GM18909 (cell line): ENCODE measurements around the gene FAM83D.
"Not testable (repeated sequence)": the region's sequence is repeated elsewhere in the genome, so short reads cannot be mapped to it uniquely, and the experiment has no call there.

Experiments
- ATAC-seq: cut with Tn5 transposase; IDR thresholded peaks from one replicate; pipeline ENCODE4 v1.9.1; 2021; ENCODE audit warnings: mild to moderate bottlenecking; ENCODE audit not compliant: unreplicated experiment, poor library complexity

The FAM83D gene

DNA sequence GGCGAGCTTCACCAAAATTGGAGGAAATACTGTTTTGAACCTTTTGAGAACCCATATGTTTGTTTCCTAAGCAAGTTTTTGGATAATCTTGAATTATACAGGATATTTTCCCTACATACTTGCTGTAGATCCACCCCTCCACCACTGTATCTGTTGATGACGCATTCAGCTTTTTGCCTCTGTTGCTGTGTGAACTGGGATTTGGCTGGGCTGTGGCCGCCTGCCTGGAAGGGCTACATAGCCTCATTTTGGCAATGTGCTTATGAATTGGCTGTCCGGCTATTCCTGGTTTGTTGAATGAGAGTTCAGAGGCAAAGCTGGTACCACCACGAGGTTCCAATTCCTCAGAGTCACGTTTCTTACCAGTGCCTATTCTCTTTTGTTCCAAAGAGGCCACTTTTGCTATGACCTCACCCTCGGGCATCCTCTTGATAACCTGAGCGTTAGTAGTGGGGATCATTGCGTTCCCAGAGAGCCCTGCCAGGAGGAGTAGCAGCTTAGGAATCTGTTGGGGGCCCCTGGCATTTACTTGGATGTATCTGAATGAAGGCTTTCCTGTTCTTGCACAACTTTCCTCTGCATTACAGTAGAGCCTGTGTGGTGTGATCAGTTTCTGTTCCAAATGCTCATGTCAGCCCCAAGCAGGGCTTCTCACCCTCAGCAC, 6.4 kb downstream of the FAM83D start:
- no peak for ATAC-seq

DNA sequence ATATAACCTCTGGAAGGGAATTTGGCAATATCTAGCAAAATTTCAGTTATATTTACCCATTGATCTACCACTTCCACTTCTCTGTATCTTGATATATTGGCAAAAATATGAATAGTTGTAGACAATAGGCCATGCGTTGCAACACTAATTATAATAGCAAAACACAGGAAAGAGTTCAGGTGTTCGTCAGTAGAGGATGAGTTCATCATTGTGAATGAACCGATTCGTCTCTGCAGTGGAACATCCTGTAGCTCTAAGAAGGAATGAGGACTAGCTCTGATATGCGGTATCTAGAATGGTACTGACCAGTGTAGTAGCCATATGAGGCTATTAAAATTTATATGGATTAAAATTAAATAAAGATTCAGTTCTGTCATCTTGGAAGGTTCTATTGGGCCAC, 8.3 kb downstream of the FAM83D start:
- ATAC-seq: no peak

DNA sequence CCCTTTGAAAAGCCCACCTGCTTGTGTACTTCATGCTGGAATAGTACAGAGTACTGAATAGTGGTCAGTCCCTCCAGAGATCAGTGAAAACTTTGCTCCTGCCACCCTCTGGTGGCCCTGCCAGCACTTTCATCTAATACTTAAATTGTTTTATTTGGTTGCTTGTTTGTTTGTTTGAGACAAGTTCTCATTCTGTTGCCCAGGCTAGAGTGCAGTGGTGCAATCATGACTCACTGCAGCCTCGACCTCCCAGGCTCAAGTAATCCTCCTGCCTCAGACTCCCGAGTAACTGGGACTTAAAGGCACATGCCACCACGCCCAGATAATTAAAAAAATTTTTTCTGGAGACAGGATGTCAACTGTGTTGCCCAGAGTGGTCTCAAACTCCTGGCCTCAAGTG, 9.1 kb downstream of the FAM83D start:
- ATAC-seq: no peak

DNA sequence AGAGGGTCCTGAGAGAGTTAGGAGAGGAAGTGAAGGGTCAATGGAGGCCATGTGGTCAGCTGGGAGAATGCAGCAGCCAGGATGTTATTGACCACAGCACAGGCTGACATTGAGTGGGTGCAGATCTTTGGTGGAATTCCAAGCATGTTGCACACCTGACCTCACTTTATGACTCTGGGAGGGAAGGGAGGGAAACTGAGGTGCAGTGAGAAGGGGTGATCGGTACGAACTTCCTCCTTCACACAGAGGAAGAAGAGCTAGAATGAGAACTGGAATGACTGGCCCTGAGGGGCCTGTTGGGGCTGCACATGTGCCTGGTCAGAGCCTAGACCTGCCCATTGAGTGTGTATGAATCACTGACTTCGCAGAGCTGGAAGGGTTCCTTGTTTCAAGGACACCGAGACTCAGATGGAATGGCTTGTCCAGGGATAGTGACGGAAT, 9.8 kb downstream of the FAM83D start:
- ATAC-seq: no peak

DNA sequence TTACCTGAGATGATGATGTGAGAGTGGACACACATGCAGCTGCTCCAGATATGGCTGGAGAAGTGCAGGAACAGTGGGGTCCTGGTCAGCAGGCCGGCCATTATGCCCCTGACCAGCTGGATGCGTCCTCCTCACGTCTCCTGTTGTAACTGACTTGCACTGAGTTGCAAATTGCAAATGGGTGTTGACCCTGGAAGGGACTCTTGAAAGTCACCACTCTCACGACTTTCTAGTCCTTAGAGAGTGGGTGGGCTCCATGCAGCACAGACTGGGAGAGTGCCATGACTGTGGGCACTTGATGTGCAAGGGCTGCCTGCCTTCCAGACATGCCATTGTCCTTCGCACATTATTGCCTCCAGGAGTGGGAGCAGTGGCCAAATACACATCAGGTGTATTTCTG, 10.8 kb downstream of the FAM83D start:
- ATAC-seq: no peak

DNA sequence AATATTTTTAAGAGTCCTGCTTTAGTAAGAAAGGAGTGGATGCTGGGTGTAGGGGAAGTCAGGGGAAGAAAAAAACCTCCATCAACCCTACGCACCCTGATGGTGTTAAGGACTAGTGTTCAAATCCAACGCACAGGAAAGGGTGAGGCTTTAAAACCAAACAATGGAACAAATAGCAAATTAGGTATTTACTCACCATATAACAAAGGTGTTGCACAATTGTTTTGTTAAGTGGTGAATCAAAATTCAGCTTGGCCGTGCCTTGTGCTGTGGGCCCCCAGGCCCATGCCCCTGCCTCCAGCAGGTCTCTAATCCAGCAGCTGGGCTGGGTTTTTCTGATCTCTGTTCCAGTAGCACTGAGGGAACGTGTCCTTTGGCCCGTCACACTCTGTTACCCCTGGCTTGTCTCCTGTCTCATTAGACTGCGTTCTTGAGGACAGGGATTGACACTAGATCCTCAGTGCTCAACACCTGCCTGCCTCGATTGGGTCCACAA, 11.8 kb downstream of the FAM83D start:
- no peak for ATAC-seq

DNA sequence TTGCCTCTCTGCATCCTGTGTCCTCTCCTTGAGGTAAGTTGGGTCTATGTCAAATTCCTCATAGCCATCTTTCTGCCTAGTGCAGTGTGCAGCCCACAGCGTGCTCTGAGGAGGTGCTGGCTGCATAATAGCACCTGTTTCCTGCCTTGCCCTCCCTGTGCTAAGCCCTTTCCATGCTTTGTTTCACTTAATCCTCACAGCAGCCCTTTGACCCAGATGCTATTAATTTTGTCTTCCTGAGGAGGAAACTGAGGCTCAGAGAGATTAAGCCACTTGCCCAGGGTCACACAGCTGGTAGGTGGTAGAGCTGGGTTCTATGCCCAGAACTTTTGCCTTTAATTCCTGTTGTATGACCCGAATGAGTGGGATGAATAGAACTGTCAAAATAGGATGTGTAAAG, 13.5 kb downstream of the FAM83D start:
- ATAC-seq: no peak

DNA sequence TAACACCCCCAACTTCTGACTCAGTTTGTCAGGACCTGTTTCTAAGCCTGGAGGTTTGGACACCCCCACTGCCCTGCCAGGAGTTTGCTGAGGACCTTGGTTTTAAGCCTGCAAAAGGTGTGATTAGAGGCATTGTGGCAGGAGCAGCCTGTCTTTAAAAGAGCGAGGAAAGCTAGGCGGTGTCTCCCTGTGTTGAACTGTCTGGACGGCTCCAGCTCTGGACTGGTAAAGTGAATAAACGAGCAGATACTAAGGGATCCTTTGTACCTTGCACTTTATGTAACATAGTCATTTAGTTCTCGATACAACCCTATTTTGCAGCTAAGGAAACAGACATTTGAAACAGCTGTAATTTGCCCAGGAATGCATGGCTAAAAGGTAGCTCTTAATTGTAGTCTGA, 14.4 kb downstream of the FAM83D start:
- ATAC-seq: no peak

DNA sequence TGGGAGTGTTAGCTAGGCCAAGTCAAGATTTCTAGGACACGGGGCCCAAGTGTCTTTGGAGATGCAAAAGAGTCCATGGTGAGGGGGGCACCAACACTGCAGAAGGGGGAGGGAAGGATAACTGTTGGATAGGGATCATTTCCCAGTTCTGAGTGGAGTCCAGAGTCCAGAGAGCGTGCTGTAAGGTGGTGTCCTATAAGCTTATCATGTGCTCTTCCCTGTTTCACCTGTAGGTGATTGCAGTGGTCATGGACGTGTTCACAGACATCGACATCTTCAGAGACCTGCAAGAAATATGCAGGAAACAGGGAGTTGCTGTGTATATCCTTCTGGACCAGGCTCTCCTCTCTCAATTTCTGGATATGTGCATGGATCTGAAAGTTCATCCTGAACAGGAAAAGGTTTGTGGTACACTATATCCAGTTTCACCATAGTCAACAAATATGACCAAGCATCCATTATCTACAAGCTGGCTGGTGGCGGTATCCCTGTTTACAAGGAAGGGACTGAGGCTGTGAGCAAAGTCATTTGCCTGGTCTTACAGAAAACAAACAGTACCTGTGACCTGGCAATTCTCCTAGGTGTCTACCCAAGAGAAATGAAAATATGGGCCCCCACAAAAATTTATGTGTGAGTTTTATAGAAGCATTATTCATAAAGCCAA, 15.6 kb downstream of the FAM83D start:
- ATAC-seq: no peak

DNA sequence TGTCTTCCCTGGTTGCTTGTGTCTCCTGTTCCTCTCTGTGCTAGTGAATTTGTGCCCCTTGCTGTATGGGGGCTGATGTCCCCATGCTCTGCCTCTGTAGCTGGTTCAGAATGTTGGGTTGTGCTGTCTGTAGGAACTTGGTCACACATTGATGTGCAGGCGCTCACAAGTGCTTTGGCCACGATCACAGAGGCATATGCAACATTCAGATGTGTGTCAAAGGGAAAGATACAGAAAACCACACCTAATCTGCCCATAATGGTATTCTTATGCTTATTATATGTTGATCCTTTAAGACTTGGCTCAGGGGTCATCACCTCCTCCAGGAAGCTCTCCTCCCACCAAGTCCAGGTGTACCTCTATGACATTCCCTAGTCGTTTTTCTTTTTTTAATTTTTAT, 18.8 kb downstream of the FAM83D start:
- no peak for ATAC-seq

DNA sequence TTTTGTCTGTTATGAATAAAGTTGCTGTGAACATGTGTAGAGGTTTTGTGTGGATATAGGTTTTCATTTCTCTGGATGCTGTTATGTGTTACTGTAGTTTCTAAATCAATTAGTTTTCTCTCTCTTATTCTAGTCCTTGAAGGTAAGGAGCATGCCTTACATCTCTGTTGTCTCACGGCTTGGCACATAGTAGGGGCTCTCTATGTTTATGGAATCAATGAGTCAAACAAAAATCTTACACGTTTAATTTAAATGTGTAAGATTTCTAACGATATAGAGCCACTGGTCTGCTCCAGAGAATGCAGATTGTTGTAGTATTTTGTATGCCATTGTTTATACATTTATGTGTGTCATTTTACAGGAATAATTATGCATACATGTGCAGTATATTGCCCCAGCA, 20.6 kb downstream of the FAM83D start:
- ATAC-seq: no peak

DNA sequence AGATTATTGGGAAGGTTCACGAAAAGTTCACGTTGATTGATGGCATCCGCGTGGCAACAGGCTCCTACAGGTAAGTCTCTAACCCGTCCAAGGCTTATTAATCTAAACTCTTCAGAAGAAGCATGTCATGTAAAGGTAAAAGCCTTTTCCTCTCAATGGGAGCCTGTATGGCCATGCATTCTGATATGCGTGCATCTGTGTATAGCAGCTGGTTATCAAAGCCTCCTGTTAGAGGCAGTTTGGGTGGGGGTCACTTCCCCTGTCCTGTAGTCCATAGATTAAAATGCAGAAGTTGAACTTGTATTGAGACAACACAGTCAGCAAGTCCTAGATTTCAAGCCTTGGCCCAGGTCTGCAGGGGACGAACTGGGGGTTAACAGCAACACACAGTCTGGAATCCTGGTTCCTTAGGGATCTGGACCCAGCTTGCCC, 21.7 kb downstream of the FAM83D start:
- no peak for ATAC-seq

DNA sequence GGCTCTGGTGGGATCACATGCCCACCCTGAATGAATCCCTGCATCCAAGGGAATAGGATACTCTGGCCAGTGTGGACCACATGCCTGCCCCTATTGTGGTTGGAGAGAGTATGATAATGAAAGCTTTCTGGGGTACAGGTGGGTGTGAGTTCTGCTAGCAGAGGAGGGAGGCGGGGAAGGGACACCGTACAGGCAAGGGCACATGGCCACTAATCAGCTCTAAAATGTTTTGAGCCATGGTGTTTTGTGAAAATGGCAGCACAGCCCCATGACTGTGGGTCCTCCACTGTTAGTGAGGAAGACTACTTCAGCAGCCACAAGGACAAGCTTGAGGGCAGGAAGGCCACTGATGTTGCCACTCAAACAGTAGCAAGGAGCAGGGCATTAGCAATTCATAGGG, 24.0 kb downstream of the FAM83D start:
- no peak for ATAC-seq

DNA sequence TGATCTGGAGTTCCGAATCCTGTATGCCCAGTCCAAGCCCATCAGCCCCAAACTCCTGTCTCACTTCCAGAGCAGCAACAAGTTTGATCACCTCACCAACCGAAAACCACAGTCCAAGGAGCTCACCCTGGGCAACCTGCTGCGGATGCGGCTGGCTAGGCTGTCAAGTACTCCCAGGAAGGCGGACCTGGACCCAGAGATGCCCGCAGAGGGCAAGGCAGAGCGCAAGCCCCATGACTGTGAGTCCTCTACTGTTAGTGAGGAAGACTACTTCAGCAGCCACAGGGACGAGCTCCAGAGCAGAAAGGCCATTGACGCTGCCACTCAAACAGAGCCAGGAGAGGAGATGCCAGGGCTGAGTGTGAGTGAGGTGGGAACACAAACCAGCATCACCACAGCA, 25.4 kb downstream of the FAM83D start:
- ATAC-seq: no peak

DNA sequence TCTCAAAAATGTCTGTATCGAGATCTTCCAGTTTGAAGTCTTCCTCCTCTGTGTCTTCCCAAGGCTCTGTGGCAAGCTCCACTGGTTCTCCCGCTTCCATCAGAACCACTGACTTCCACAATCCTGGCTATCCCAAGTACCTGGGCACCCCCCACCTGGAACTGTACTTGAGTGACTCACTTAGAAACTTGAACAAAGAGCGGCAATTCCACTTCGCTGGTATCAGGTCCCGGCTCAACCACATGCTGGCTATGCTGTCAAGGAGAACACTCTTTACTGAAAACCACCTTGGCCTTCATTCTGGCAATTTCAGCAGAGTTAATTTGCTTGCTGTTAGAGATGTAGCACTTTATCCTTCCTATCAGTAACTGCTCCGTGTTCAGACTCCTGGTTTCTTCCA, 25.9 kb downstream of the FAM83D start:
- no peak for ATAC-seq

DNA sequence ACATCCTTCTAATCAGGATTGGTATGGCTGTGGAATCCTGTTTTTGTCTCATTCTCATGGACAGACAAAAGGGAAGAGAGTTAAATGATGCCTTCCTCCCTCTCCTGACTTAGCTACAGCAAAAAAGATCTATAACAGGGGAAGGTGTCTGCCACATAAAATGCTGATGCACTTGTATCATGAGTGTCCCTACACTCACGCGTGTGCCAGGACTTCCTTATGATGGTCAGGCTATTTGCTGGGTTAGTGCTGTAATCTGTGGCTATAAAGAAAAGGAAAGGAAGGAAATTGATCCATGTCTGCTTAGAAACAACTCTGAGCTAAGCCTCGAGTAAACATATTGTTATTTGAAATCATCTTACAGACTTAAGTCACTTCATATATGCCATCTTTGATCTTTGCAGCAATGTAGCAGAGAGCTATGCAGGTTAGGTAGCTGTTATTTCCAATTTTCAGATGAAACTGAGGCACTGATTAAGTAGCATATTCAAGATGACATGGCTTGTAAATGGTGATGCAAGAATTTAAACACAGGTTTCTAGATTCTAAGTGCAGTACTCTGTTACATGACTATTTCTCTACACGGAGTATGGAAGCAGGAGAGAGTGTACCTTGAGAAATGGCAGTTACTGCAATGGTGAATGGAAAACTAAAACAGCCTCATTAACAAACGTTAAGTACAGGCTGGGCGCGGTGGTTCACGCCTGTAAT, 27.6 kb downstream of the FAM83D start:
- no peak for ATAC-seq

DNA sequence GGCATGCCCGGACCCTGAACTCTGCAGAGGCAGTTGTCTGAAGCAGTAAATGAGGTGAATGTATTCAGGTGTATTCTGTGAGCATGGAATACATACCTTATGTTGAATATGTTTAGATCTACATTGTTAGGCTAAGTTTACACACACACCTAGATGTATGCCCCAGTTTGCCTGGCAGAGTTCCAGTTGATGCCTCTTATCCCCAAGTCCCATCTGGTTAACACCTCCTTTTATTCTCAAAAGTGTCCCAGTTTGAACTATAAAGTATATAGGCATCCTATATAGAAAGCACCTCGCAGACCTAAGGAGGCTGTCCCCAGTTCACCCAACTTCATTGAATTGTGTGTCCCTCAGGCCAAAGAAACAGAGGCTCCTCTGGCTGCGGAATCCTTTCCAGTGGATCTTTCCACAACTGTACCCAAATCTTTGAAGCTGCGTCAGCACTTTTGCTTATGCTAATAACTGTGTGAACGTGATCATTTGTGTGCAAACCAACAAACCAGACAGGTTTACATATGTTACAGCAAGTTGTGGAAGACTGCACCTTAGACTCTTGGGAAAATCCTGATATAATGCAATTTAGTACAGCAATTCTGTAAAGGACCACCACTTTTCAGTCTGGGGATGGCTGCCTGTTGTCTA, 31.1 kb downstream of the FAM83D start:
- no peak for ATAC-seq

DNA sequence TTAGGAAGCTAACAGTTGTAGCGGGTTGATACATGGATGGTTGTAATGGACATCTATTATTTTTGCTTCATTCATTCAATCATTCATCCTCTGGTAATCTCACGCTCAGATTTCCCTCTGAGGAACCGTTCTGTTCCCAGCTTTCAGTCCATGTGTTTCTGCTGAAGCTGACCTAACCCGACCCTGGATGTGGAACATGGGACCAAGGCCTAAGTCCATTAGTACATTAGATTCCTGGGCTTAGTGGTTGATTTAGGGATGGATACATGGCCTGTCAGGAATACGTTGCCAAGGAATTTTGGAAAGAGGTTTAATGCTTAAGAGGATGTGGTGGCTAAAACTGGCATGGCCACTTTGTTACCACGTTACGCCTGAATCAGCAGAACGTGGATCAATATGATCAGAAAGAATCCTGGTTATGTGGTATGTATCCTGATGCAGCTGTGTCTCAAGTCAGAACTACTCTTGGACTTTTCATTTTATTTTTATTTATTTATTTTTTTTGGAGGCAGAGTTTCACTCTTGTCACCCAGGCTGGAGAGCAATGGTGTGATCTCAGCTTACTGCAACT, 31.8 kb downstream of the FAM83D start:
- ATAC-seq: no peak

DNA sequence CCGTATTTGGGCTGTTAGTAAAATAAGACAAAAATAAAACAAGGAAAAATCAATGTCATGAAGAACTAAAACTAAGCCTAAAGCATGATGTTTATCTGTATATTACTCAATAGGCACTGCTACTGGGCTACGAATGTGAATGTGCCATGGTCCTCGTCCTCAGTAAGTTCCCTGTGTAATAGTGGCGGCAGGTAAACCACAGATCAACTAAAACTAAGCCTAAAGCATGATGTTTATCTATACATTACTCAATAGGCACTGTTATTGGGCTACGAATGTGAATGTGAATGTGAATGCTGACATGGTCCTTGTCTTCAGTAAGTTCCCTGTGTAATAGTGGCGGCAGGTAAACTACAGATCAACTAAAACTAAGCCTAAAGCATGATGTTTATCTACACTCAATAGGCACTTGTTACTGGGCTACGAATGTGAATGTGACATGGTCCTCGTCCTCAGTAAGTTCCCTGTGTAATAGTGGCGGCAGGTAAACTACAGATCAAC, 34.0 kb downstream of the FAM83D start:
- not testable (repeated sequence) for ATAC-seq

DNA sequence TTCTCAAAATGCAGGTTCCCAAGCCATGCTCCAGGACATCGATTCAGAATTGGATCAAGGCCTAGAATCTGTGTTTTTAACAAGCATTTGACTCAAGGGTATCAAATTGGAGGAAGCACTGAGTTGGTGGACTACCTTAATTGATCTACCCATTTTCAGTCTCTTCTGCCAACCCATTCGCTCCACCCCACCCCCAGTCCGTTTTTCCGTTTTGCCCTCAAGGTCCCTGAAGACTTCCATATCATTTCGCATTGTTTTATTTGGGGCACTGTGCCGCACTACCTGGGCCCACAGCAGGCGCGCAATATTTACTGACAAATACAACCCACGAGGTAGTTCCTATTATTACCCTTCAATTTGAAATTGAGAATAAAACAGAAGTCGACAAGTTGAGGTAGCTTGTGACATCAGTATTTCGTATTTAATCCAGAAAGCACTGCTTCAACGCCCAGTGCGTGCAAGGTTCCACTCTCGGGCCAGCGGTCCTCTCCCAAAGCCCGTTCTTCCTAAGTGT, 35.4 kb downstream of the FAM83D start:
- no peak for ATAC-seq
